ENCODE results near the gene CAMKV. TPM values are rescaled to one million over a fixed set of nuclear protein-coding genes. Genes with fewer than 3 reads are reported as not detected.
"Not testable (repeated sequence)": the region's sequence is repeated elsewhere in the genome, so short reads cannot be mapped to it uniquely, and the experiment has no call there.

The CAMKV gene
- total RNA-seq, 2 experiments from 2014 or later: not detected

GRCh38 chr3:49839193-49839809 is 30.4 kb downstream of the CAMKV start:
- ChIA-PET CTCF (interaction anchor here (0.5 to 5.2 kb wide), 38 partner anchors 9 to 1744 kb away, joined by 3 to 48 read pairs (median 4); partner anchors contain the start of genes AMIGO3, BSN, CDHR4 and INKA1), POLR2A (interaction anchor here (1.0 to 1.4 kb wide), 2 partner anchors 26 to 34 kb away, joined by 3 read pairs; partner anchors contain the start of gene UBA7)
- Mint-ChIP-seq H3K4me1 (peaks cover 1% of the 10 kb centered on the region), H3K4me3 (no peak overlapping the region), H3K27me3 (no peaks in the 10 kb centered on the region), H3K9me3 (no peaks in the 10 kb centered on the region), H3K27ac (no peak overlapping the region), H3K36me3 (ENCODE audit: low read depth) (peaks cover 9% of the 10 kb centered on the region)
- DNase-seq: peak; percentile 85

- POLR2A ChIA-PET: no interaction called here
- H3K4me1 Mint-ChIP-seq: no peaks in the 10 kb centered on the region
- no peaks in the 10 kb centered on the region for H3K9me3 Mint-ChIP-seq
- H3K36me3 Mint-ChIP-seq (ENCODE audit: low read depth): peaks cover 18% of the 10 kb centered on the region
- H3K27ac Mint-ChIP-seq: no peak overlapping the region
- no peak overlapping the region for H3K4me3 Mint-ChIP-seq
- no peaks in the 10 kb centered on the region for H3K27me3 Mint-ChIP-seq
- DNase-seq: no peak
- CTCF ChIA-PET: interaction anchor here (0.8 to 2.5 kb wide), 6 partner anchors 10 to 43 kb away, joined by 3 to 13 read pairs (median 5); partner anchors contain the start of gene INKA1
Observed at GRCh38 chr3:49831341-49831740, 38.4 kb downstream of the CAMKV start.

GRCh38 chr3:49826016-49826415 is 43.7 kb downstream of the CAMKV start:
- Mint-ChIP-seq H3K4me1 (no peaks in the 10 kb centered on the region), H3K27me3 (no peaks in the 10 kb centered on the region), H3K9me3 (no peaks in the 10 kb centered on the region), H3K4me3 (no peak overlapping the region), H3K27ac (no peak overlapping the region), H3K36me3 (ENCODE audit: low read depth) (peaks cover 8% of the 10 kb centered on the region)
- CTCF ChIA-PET: interaction anchor here (1.0 to 2.5 kb wide), 3 partner anchors 11 to 23 kb away, joined by 3 to 9 read pairs (median 4); partner anchors contain the start of gene INKA1
- DNase-seq: no peak
- POLR2A ChIA-PET: no interaction called here

GRCh38 chr3:49823131-49823530 is 46.6 kb downstream of the CAMKV start:
- POLR2A ChIA-PET; H3K4me3 Mint-ChIP-seq; H3K9me3 Mint-ChIP-seq; H3K27me3 Mint-ChIP-seq; H3K4me1 Mint-ChIP-seq; DNase-seq; H3K36me3 Mint-ChIP-seq (ENCODE audit: low read depth); H3K27ac Mint-ChIP-seq: not testable (repeated sequence)
- CTCF ChIA-PET: interaction anchor here (0.7 kb wide), 1 partner anchor 14 kb away, joined by 3 read pairs; no protein-coding TSS in a partner anchor

GRCh38 chr3:49813497-49814174 is 56.1 kb downstream of the CAMKV start, which contains the start of gene UBA7:
UBA7 (minus strand) TSS chr3:49813953; CDS start chr3:49813787, 166 bp downstream.
- POLR2A ChIA-PET: interaction anchor here (1.0 to 1.2 kb wide), 2 partner anchors 11 to 25 kb away, joined by 3 to 4 read pairs; partner anchors contain the start of gene INKA1
- CTCF ChIA-PET: interaction anchor here (1.0 to 3.2 kb wide), 3 partner anchors 11 to 274 kb away, joined by 3 to 20 read pairs (median 3); partner anchors contain the start of gene INKA1
- Mint-ChIP-seq H3K4me3 (peak within 1 kb of the TSS; percentile 99), H3K4me1 (peaks cover 39% of the 10 kb centered on the region), H3K27ac (peak within 1 kb of the TSS; percentile 98), H3K27me3 (no peaks in the 10 kb centered on the region), H3K9me3 (no peaks in the 10 kb centered on the region), H3K36me3 (ENCODE audit: low read depth) (peaks cover 30% of the 10 kb centered on the region)
- peak; percentile 59 for DNase-seq

- no peaks in the 10 kb centered on the region for H3K27me3 Mint-ChIP-seq
- no peaks in the 10 kb centered on the region for H3K9me3 Mint-ChIP-seq
- CTCF ChIA-PET: interaction anchor here (1.0 to 3.2 kb wide), 6 partner anchors 10 to 274 kb away, joined by 3 to 20 read pairs (median 4); partner anchors contain the start of gene INKA1
- H3K27ac Mint-ChIP-seq: peak overlapping the region; percentile 98
- DNase-seq: no peak
- POLR2A ChIA-PET: interaction anchor here (1.0 to 1.2 kb wide), 2 partner anchors 10 to 26 kb away, joined by 3 to 4 read pairs; partner anchors contain the start of gene INKA1
- H3K4me3 Mint-ChIP-seq: peak overlapping the region; percentile 99
- peaks cover 32% of the 10 kb centered on the region for H3K36me3 Mint-ChIP-seq (ENCODE audit: low read depth)
- peaks cover 44% of the 10 kb centered on the region for H3K4me1 Mint-ChIP-seq
Observed at GRCh38 chr3:49812916-49813496, 56.7 kb downstream of the CAMKV start.

Other genes with a start within 250 kb of the CAMKV start
- 100 to 1,000 TPM; 137 TPM for gene APEH, start 195.6 kb downstream of the CAMKV start, total RNA-seq
- 10 to 100 TPM in 1 of 2 experiments, 1 to 10 TPM in 1; 8.4 to 10.0 TPM for gene MST1, start 180.4 kb downstream of the CAMKV start, total RNA-seq
- 10 to 100 TPM; 47.5 to 49.2 TPM for gene RNF123, start 180.3 kb downstream of the CAMKV start, total RNA-seq
- under 1 TPM in 1 of 2 experiments, not detected in 1; 0.30 TPM for gene AMIGO3, start 150.2 kb downstream of the CAMKV start, total RNA-seq
- gene GMPPB, start 146.0 kb downstream of the CAMKV start, total RNA-seq: 10 to 100 TPM; 36.5 to 46.0 TPM
- gene IP6K1, start 83.4 kb downstream of the CAMKV start, total RNA-seq: 10 to 100 TPM; 35.7 to 38.9 TPM
- gene CDHR4, start 70.0 kb downstream of the CAMKV start, total RNA-seq: under 1 TPM in 1 of 2 experiments, not detected in 1; 0.08 TPM
- gene INKA1, start 66.6 kb downstream of the CAMKV start, total RNA-seq: under 1 TPM; 0.46 to 0.60 TPM
- 100 to 1,000 TPM; 249 to 256 TPM for gene UBA7, start 56.0 kb downstream of the CAMKV start, total RNA-seq
- 10 to 100 TPM; 30.9 to 31.0 TPM for gene TRAIP, start 13.3 kb downstream of the CAMKV start, total RNA-seq
- 1 to 10 TPM; 4.1 to 5.2 TPM for gene MST1R, start 34.0 kb upstream of the CAMKV start, total RNA-seq
- gene MON1A, start 59.9 kb upstream of the CAMKV start, total RNA-seq: 10 to 100 TPM; 12.8 to 14.1 TPM
- 100 to 1,000 TPM in 1 of 2 experiments, 10 to 100 TPM in 1; 87.7 to 105 TPM for gene RBM6, start 70.2 kb upstream of the CAMKV start, total RNA-seq
- 100 to 1,000 TPM; 212 to 215 TPM for gene RBM5, start 219.0 kb upstream of the CAMKV start, total RNA-seq